Neural progenitor cell (in vitro differentiated cells): Measurements from ENCODE around the gene GABBR2. TPM values are rescaled to one million over a fixed set of nuclear protein-coding genes. Genes with fewer than 3 reads are reported as not detected.

Experiments
- DNase-seq: peaks from one replicate; pipeline ENCODE4 v3.0.0-alpha.2; 2016; ENCODE audit warnings: low spot score
- H2AFZ ChIP-seq: fragments of 200-600 bp; sonication (generic); replicated peaks from 2 replicates; pipeline ENCODE4 v1.6.1; 2016; ENCODE audit warnings: antibody characterized with exemption
- H3F3A ChIP-seq: fragments of 200-600 bp; sonication (generic); 2 replicates; pipeline ENCODE4 v1.6.1; 2016; ENCODE audit warnings: antibody characterized with exemption, low read depth
- H3K27ac ChIP-seq: fragments of 200-600 bp; sonication (generic); 2 replicates; pipeline ENCODE4 v1.5.1; 2016; ENCODE audit warnings: mild to moderate bottlenecking
- H3K27me3 ChIP-seq: fragments of 200-600 bp; sonication (generic); 2 replicates; pipeline ENCODE4 v1.6.1; 2016; ENCODE audit warnings: mild to moderate bottlenecking, moderate library complexity
- H3K36me3 ChIP-seq: fragments of 200-600 bp; sonication (generic); 2 replicates; pipeline ENCODE4 v1.5.1; 2016
- H3K4me1 ChIP-seq: fragments of 200-600 bp; sonication (generic); 2 replicates; pipeline ENCODE4 v1.6.1; 2016; ENCODE audit warnings: mixed run types
- H3K4me2 ChIP-seq: fragments of 200-600 bp; sonication (generic); 2 replicates; pipeline ENCODE4 v1.6.1; 2016
- H3K4me3 ChIP-seq: fragments of 200-600 bp; sonication (generic); 2 replicates; pipeline ENCODE4 v1.5.1; 2016
- H3K79me2 ChIP-seq: fragments of 200-600 bp; sonication (generic); 2 replicates; pipeline ENCODE4 v1.6.1; 2016; ENCODE audit warnings: low read depth
- H3K9ac ChIP-seq: fragments of 200-600 bp; sonication (generic); 2 replicates; pipeline ENCODE4 v1.6.1; 2016
- H3K9me3 ChIP-seq: fragments of 200-600 bp; sonication (generic); 2 replicates; pipeline ENCODE4 v1.5.1; 2016; ENCODE audit warnings: low read depth
- H4K20me1 ChIP-seq: fragments of 200-600 bp; sonication (generic); 2 replicates; pipeline ENCODE4 v1.6.1; 2016; ENCODE audit warnings: low read depth
- H3K27ac Mint-ChIP-seq: 3 replicates; pipeline ENCODE4 v1.8.0; 2021; ENCODE audit warnings: mixed read lengths
- H3K27me3 Mint-ChIP-seq: 2 replicates; pipeline ENCODE4 v1.8.0; 2022; ENCODE audit warnings: low read depth, mild to moderate bottlenecking, inconsistent platforms, moderate library complexity, mixed read lengths; ENCODE audit not compliant: insufficient read depth
- H3K36me3 Mint-ChIP-seq: 3 replicates; pipeline ENCODE4 v1.8.0; 2021; ENCODE audit warnings: mixed read lengths
- H3K4me1 Mint-ChIP-seq: 3 replicates; pipeline ENCODE4 v1.8.0; 2021; ENCODE audit warnings: mixed read lengths
- H3K4me3 Mint-ChIP-seq: 3 replicates; pipeline ENCODE4 v1.8.0; 2021; ENCODE audit warnings: mild to moderate bottlenecking, moderate library complexity, mixed read lengths
- H3K9me3 Mint-ChIP-seq: 3 replicates; pipeline ENCODE4 v1.8.0; 2020; ENCODE audit warnings: mixed read lengths
- EZH2 ChIP-seq: fragments of 200-600 bp; sonication (generic); IDR thresholded peaks from 2 replicates; pipeline ENCODE4 v1.6.1; 2017; ENCODE audit warnings: antibody characterized with exemption, mild to moderate bottlenecking, moderate library complexity
- EZH2phosphoT487 ChIP-seq: fragments of 200-600 bp; sonication (generic); IDR thresholded peaks from 2 replicates; pipeline ENCODE4 v1.6.1; 2017; ENCODE audit warnings: antibody characterized with exemption
- total RNA-seq: library from RNA; depleted of rRNA; stranded (reverse); fragments of >200 nt; gene quantifications from 2 replicates; pipeline ENCODE4 v1.2.3, GENCODE V29; 2015; ENCODE audit warnings: low replicate concordance
- TF ChIP-seq, protein P1 (sequence below): fragments of 200-600 bp; sonication (generic); IDR thresholded peaks from 2 replicates; pipeline ENCODE4 v1.5.1; 2017; ENCODE audit warnings: antibody characterized with exemption, mild to moderate bottlenecking

GABBR2 gene
- total RNA-seq, 1 donor from 2014 or later = not detected

DNA sequence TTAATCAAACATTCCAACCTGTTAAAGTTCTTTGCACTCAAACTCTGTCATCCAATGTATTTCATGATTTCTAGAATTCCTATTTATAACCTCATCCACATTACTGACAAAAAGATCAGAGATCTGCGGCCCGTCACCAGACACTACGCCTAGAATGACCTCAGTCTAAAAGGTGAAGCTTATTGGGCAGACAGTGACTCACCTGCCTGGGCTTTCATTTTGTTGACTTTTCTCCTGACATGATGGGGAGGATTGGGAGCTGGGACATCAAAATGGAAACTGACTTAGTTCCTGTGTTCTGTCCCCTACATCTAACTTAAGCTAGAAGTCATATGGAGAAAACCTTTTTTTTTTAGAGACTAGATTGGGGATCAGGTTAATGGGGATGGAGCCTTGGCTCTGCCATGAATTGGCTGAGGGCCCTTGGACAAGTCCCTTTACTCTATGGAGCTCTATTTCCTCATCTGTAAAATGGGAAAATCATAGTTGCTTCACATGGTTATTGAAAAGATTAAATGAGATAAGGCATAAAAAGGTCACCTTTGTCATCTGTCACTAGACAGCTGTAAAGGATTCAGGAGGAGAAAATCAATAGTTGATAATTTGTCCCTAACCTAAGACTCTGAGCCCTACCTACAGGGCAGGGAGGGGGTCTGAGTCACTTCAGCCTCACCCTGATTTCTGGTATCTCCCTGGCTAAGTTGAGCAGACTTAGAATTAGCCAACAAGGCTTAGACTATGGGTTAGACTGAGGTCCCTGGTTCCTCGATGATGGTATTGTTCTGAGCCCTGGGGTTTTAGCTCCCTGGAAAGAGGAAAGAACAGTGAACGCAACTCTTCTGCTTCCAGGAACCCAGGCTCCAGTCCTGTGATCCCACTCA lies 228.5 kb downstream of the GABBR2 start:
- Histone ChIP-seq H3K27me3 (no peaks in the 10 kb centered on the region), H3K4me1 (peaks cover 7% of the 10 kb centered on the region), H3K27ac (no peak overlapping the region), H4K20me1 (no peaks in the 10 kb centered on the region), H2AFZ (no peak overlapping the region), H3K79me2 (no peaks in the 10 kb centered on the region), H3K36me3 (no peaks in the 10 kb centered on the region), H3K9me3 (no peaks in the 10 kb centered on the region), H3K9ac (no peak overlapping the region), H3K4me3 (no peak overlapping the region), H3K4me2 (no peak overlapping the region), H3F3A (no peaks in the 10 kb centered on the region)
- H3K4me3 Mint-ChIP-seq = no peak overlapping the region
- DNase-seq = no peak
- H3K36me3 Mint-ChIP-seq = no peaks in the 10 kb centered on the region
- peaks cover 5% of the 10 kb centered on the region for H3K27me3 Mint-ChIP-seq
- no peak overlapping the region for H3K27ac Mint-ChIP-seq
- no peaks in the 10 kb centered on the region for H3K9me3 Mint-ChIP-seq
- TF ChIP-seq, protein P1, sequence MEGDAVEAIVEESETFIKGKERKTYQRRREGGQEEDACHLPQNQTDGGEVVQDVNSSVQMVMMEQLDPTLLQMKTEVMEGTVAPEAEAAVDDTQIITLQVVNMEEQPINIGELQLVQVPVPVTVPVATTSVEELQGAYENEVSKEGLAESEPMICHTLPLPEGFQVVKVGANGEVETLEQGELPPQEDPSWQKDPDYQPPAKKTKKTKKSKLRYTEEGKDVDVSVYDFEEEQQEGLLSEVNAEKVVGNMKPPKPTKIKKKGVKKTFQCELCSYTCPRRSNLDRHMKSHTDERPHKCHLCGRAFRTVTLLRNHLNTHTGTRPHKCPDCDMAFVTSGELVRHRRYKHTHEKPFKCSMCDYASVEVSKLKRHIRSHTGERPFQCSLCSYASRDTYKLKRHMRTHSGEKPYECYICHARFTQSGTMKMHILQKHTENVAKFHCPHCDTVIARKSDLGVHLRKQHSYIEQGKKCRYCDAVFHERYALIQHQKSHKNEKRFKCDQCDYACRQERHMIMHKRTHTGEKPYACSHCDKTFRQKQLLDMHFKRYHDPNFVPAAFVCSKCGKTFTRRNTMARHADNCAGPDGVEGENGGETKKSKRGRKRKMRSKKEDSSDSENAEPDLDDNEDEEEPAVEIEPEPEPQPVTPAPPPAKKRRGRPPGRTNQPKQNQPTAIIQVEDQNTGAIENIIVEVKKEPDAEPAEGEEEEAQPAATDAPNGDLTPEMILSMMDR = no peak
- TF ChIP-seq EZH2phosphoT487 = no peak
- no peak for TF ChIP-seq EZH2
- H3K4me1 Mint-ChIP-seq = peaks cover 9% of the 10 kb centered on the region

DNA sequence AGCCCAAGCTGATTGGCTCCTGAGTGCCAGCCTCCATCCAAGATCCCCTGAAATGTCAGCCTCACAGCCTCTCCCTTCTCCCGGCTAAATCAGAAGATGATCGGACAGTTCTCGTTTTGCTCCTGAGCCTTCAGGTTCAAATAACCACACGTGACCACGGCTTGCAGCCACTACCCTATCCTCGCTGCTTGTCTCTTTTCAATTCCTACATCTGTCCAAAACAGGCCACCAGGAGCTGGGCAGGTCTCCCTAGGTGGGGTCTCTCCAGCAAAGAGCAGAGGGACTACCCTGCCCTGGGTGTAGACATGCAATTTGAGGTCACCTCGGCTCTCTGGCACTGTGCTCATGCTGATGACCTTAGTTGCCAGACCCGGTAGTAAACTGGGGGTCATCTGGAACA lies 229.3 kb downstream of the GABBR2 start:
- H3K4me1 ChIP-seq = peaks cover 14% of the 10 kb centered on the region
- no peaks in the 10 kb centered on the region for H3K79me2 ChIP-seq
- no peak overlapping the region for H3K4me2 ChIP-seq
- no peak overlapping the region for H3K27ac ChIP-seq
- H3K27me3 Mint-ChIP-seq = peaks cover 5% of the 10 kb centered on the region
- no peaks in the 10 kb centered on the region for H3K36me3 ChIP-seq
- H4K20me1 ChIP-seq = no peaks in the 10 kb centered on the region
- H3K9ac ChIP-seq = no peak overlapping the region
- no peak for DNase-seq
- H3F3A ChIP-seq = no peaks in the 10 kb centered on the region
- H3K36me3 Mint-ChIP-seq = no peaks in the 10 kb centered on the region
- H3K9me3 ChIP-seq = no peaks in the 10 kb centered on the region
- no peak for TF ChIP-seq EZH2
- TF ChIP-seq, protein P1 = no peak
- TF ChIP-seq EZH2phosphoT487 = no peak
- no peak overlapping the region for H3K4me3 ChIP-seq
- H3K27ac Mint-ChIP-seq = no peak overlapping the region
- no peak overlapping the region for H2AFZ ChIP-seq
- no peak overlapping the region for H3K4me3 Mint-ChIP-seq
- H3K4me1 Mint-ChIP-seq = peaks cover 13% of the 10 kb centered on the region
- no peaks in the 10 kb centered on the region for H3K9me3 Mint-ChIP-seq
- H3K27me3 ChIP-seq = no peaks in the 10 kb centered on the region

DNA sequence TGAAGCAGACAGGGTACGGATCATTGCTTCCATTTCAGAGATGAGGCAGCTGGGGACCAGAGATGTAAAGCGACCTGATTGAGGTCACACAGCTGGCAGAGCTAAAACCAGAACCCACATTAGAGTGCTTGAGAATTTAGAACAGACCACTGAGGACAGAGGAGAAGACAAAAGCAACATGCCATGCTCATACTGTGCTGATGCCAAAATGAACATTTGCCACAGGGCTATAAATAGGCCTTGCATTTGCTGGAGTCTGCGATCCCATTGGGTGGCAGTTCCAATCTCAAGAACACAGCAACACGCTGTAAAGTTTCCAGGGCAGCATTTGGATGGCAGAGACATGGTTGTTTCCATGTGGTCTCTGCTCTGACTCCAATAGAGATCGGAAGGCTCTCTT lies 230.9 kb downstream of the GABBR2 start:
- TF ChIP-seq EZH2phosphoT487 (no peak), EZH2 (no peak)
- TF ChIP-seq, protein P1 = no peak
- Histone ChIP-seq H3K4me1 (peaks cover 16% of the 10 kb centered on the region), H3K36me3 (no peaks in the 10 kb centered on the region), H3K79me2 (no peaks in the 10 kb centered on the region), H3K27me3 (no peaks in the 10 kb centered on the region), H3K9ac (no peak overlapping the region), H3K4me3 (no peak overlapping the region), H3F3A (no peaks in the 10 kb centered on the region), H2AFZ (no peak overlapping the region), H3K4me2 (no peak overlapping the region), H3K9me3 (no peaks in the 10 kb centered on the region), H3K27ac (no peak overlapping the region), H4K20me1 (no peaks in the 10 kb centered on the region)
- no peak for DNase-seq
- Mint-ChIP-seq H3K4me1 (peaks cover 13% of the 10 kb centered on the region), H3K4me3 (no peak overlapping the region), H3K36me3 (no peaks in the 10 kb centered on the region), H3K27me3 (peaks cover 5% of the 10 kb centered on the region), H3K27ac (no peak overlapping the region), H3K9me3 (no peaks in the 10 kb centered on the region)
